Measurements from ENCODE around the gene FURIN.
"Not testable (repeated sequence)": the region's sequence is repeated elsewhere in the genome, so short reads cannot be mapped to it uniquely, and the experiment has no call there.

The FURIN gene

GRCh38 chr15:90868261-90868689, at the start of gene FURIN:
TSS of gene FURIN (plus strand) at chr15:90868588. CDS start at chr15:90875741, 7,153 bp downstream.
- peak within 1 kb of the TSS; percentile 53 for H3K27ac ChIP-seq (ENCODE audit: low read length)
- H3K36me3 ChIP-seq (ENCODE audit: control insufficient read depth in 1 of 2, insufficient read depth in 2 of 2, low read length in 2 of 2): no peaks in the 10 kb centered on the region
- H3K4me3 ChIP-seq (ENCODE audit: low read depth in 1 of 2, low read length in 2 of 2): no peak within 1 kb of the TSS
- no peaks in the 10 kb centered on the region for H3K27me3 ChIP-seq (ENCODE audit: low read depth, low read length)
- no peaks in the 10 kb centered on the region for H3K9me3 ChIP-seq (ENCODE audit: control insufficient read depth in 1 of 2, low read length in 2 of 2)
- peaks cover 20 to 31% of the 10 kb centered on the region in 2 donors for H3K4me1 ChIP-seq (ENCODE audit: control insufficient read depth in 1 of 2, insufficient read depth in 2 of 2, low read length in 2 of 2)

- Histone ChIP-seq H3K27ac (ENCODE audit: low read length) (no peak overlapping the region), H3K27me3 (ENCODE audit: low read depth, low read length) (no peaks in the 10 kb centered on the region), H3K4me3 (ENCODE audit: low read depth in 1 of 2, low read length in 2 of 2) (no peak overlapping the region), H3K9me3 (ENCODE audit: control insufficient read depth in 1 of 2, low read length in 2 of 2) (no peaks in the 10 kb centered on the region), H3K36me3 (ENCODE audit: control insufficient read depth in 1 of 2, insufficient read depth in 2 of 2, low read length in 2 of 2) (no peaks in the 10 kb centered on the region), H3K4me1 (ENCODE audit: control insufficient read depth in 1 of 2, insufficient read depth in 2 of 2, low read length in 2 of 2) (peaks cover 0 to 9% of the 10 kb centered on the region in 2 donors)
Observed at GRCh38 chr15:90819390-90819789, 49.0 kb upstream of the FURIN start.

- H3K36me3 ChIP-seq (ENCODE audit: control insufficient read depth in 1 of 2, insufficient read depth in 2 of 2, low read length in 2 of 2): no peaks in the 10 kb centered on the region
- peaks cover 0 to 5% of the 10 kb centered on the region in 2 donors for H3K4me1 ChIP-seq (ENCODE audit: control insufficient read depth in 1 of 2, insufficient read depth in 2 of 2, low read length in 2 of 2)
- no peak overlapping the region for H3K27ac ChIP-seq (ENCODE audit: low read length)
- H3K27me3 ChIP-seq (ENCODE audit: low read depth, low read length): no peaks in the 10 kb centered on the region
- no peak overlapping the region for H3K4me3 ChIP-seq (ENCODE audit: low read depth in 1 of 2, low read length in 2 of 2)
- no peaks in the 10 kb centered on the region for H3K9me3 ChIP-seq (ENCODE audit: control insufficient read depth in 1 of 2, low read length in 2 of 2)
Observed at GRCh38 chr15:90819850-90820249, 48.5 kb upstream of the FURIN start.

GRCh38 chr15:90820481-90820880, 47.9 kb upstream of the FURIN start:
- Histone ChIP-seq H3K4me1 (ENCODE audit: control insufficient read depth in 1 of 2, insufficient read depth in 2 of 2, low read length in 2 of 2) (peaks cover 0 to 5% of the 10 kb centered on the region in 2 donors), H3K27ac (ENCODE audit: low read length) (no peak overlapping the region), H3K4me3 (ENCODE audit: low read depth in 1 of 2, low read length in 2 of 2) (no peak overlapping the region), H3K9me3 (ENCODE audit: control insufficient read depth in 1 of 2, low read length in 2 of 2) (no peaks in the 10 kb centered on the region), H3K27me3 (ENCODE audit: low read depth, low read length) (no peaks in the 10 kb centered on the region), H3K36me3 (ENCODE audit: control insufficient read depth in 1 of 2, insufficient read depth in 2 of 2, low read length in 2 of 2) (no peaks in the 10 kb centered on the region)

- Histone ChIP-seq H3K4me1 (ENCODE audit: control insufficient read depth in 1 of 2, insufficient read depth in 2 of 2, low read length in 2 of 2) (peaks cover 0 to 5% of the 10 kb centered on the region in 2 donors), H3K27ac (ENCODE audit: low read length) (no peak overlapping the region), H3K36me3 (ENCODE audit: control insufficient read depth in 1 of 2, insufficient read depth in 2 of 2, low read length in 2 of 2) (no peaks in the 10 kb centered on the region), H3K27me3 (ENCODE audit: low read depth, low read length) (no peaks in the 10 kb centered on the region), H3K4me3 (ENCODE audit: low read depth in 1 of 2, low read length in 2 of 2) (no peak overlapping the region), H3K9me3 (ENCODE audit: control insufficient read depth in 1 of 2, low read length in 2 of 2) (no peaks in the 10 kb centered on the region)
Observed at GRCh38 chr15:90822204-90822955, 46.0 kb upstream of the FURIN start.

- H3K27ac ChIP-seq (ENCODE audit: low read length): no peak overlapping the region
- no peak overlapping the region for H3K4me3 ChIP-seq (ENCODE audit: low read depth in 1 of 2, low read length in 2 of 2)
Observed at GRCh38 chr15:90823455-90823974, 44.9 kb upstream of the FURIN start.

GRCh38 chr15:90825115-90825899, 43.1 kb upstream of the FURIN start:
- H3K4me1 ChIP-seq (ENCODE audit: control insufficient read depth in 1 of 2, insufficient read depth in 2 of 2, low read length in 2 of 2); H3K4me3 ChIP-seq (ENCODE audit: low read depth in 1 of 2, low read length in 2 of 2); H3K9me3 ChIP-seq (ENCODE audit: control insufficient read depth in 1 of 2, low read length in 2 of 2); H3K27ac ChIP-seq (ENCODE audit: low read length); H3K27me3 ChIP-seq (ENCODE audit: low read depth, low read length); H3K36me3 ChIP-seq (ENCODE audit: control insufficient read depth in 1 of 2, insufficient read depth in 2 of 2, low read length in 2 of 2): not testable (repeated sequence)

More at GRCh38 chr15:90823455-90823974, 44.9 kb upstream of the FURIN start:
- H3K9me3 ChIP-seq (ENCODE audit: control insufficient read depth in 1 of 2, low read length in 2 of 2): no peaks in the 10 kb centered on the region
- H3K36me3 ChIP-seq (ENCODE audit: control insufficient read depth in 1 of 2, insufficient read depth in 2 of 2, low read length in 2 of 2): no peaks in the 10 kb centered on the region
- no peaks in the 10 kb centered on the region for H3K27me3 ChIP-seq (ENCODE audit: low read depth, low read length)
- H3K4me1 ChIP-seq (ENCODE audit: control insufficient read depth in 1 of 2, insufficient read depth in 2 of 2, low read length in 2 of 2): peaks cover 0 to 3% of the 10 kb centered on the region in 2 donors

GRCh38 chr15:90826206-90826885, 42.0 kb upstream of the FURIN start:
- H3K4me1 ChIP-seq (ENCODE audit: control insufficient read depth in 1 of 2, insufficient read depth in 2 of 2, low read length in 2 of 2); H3K36me3 ChIP-seq (ENCODE audit: control insufficient read depth in 1 of 2, insufficient read depth in 2 of 2, low read length in 2 of 2); H3K4me3 ChIP-seq (ENCODE audit: low read depth in 1 of 2, low read length in 2 of 2); H3K9me3 ChIP-seq (ENCODE audit: control insufficient read depth in 1 of 2, low read length in 2 of 2); H3K27me3 ChIP-seq (ENCODE audit: low read depth, low read length); H3K27ac ChIP-seq (ENCODE audit: low read length): not testable (repeated sequence)

- Histone ChIP-seq H3K36me3 (ENCODE audit: control insufficient read depth in 1 of 2, insufficient read depth in 2 of 2, low read length in 2 of 2) (no peaks in the 10 kb centered on the region), H3K27ac (ENCODE audit: low read length) (no peak overlapping the region), H3K4me1 (ENCODE audit: control insufficient read depth in 1 of 2, insufficient read depth in 2 of 2, low read length in 2 of 2) (no peaks in the 10 kb centered on the region), H3K9me3 (ENCODE audit: control insufficient read depth in 1 of 2, low read length in 2 of 2) (no peaks in the 10 kb centered on the region), H3K4me3 (ENCODE audit: low read depth in 1 of 2, low read length in 2 of 2) (no peak overlapping the region), H3K27me3 (ENCODE audit: low read depth, low read length) (no peaks in the 10 kb centered on the region)
Observed at GRCh38 chr15:90826886-90827435, 41.4 kb upstream of the FURIN start.

- no peaks in the 10 kb centered on the region for H3K4me1 ChIP-seq (ENCODE audit: control insufficient read depth in 1 of 2, insufficient read depth in 2 of 2, low read length in 2 of 2)
- H3K27me3 ChIP-seq (ENCODE audit: low read depth, low read length): no peaks in the 10 kb centered on the region
- H3K27ac ChIP-seq (ENCODE audit: low read length): no peak overlapping the region
- H3K4me3 ChIP-seq (ENCODE audit: low read depth in 1 of 2, low read length in 2 of 2): no peak overlapping the region
- H3K36me3 ChIP-seq (ENCODE audit: control insufficient read depth in 1 of 2, insufficient read depth in 2 of 2, low read length in 2 of 2): no peaks in the 10 kb centered on the region
- no peaks in the 10 kb centered on the region for H3K9me3 ChIP-seq (ENCODE audit: control insufficient read depth in 1 of 2, low read length in 2 of 2)
Observed at GRCh38 chr15:90828111-90828510, 40.3 kb upstream of the FURIN start.

GRCh38 chr15:90829126-90829525, 39.3 kb upstream of the FURIN start:
- no peaks in the 10 kb centered on the region for H3K36me3 ChIP-seq (ENCODE audit: control insufficient read depth in 1 of 2, insufficient read depth in 2 of 2, low read length in 2 of 2)
- no peak overlapping the region for H3K4me3 ChIP-seq (ENCODE audit: low read depth in 1 of 2, low read length in 2 of 2)
- H3K27me3 ChIP-seq (ENCODE audit: low read depth, low read length): no peaks in the 10 kb centered on the region
- no peaks in the 10 kb centered on the region for H3K4me1 ChIP-seq (ENCODE audit: control insufficient read depth in 1 of 2, insufficient read depth in 2 of 2, low read length in 2 of 2)
- no peak overlapping the region for H3K27ac ChIP-seq (ENCODE audit: low read length)
- no peaks in the 10 kb centered on the region for H3K9me3 ChIP-seq (ENCODE audit: control insufficient read depth in 1 of 2, low read length in 2 of 2)
